K562 (cell line): ENCODE results near the gene KCNV2. TPM values are rescaled to one million over a fixed set of nuclear protein-coding genes. Genes with fewer than 3 reads are reported as not detected.

Experiments
- ATAC-seq: fragments of 200-7000 bp; cut with Tn5 transposase; 3 replicates; pipeline ENCODE4 v1.9.1; 2020; ENCODE audit warnings: moderate library complexity
- BruUV-seq: library from RNA; stranded (reverse); fragments of 400-500 nt; replicated peaks from 2 replicates; lab custom pipeline; 2021; lab: Mats Ljungman, UMichigan
- CTCF ChIA-PET: fragments of 300-600 bp; formaldehyde crosslinking; extraction: SDS; loops from one replicate; lab custom pipeline; 2021; ENCODE audit warnings: low intra/inter-chr PET ratio; lab: Yijun Ruan, JAX
- POLR2A ChIA-PET: fragments of 300-600, 350-650 bp; sonication (Branson Sonifier 250); formaldehyde crosslinking; extraction: SDS; loops from one replicate; lab custom pipeline; 2021; ENCODE audit warnings: antibody characterized with exemption, inconsistent platforms; lab: Yijun Ruan, JAX
- DNase-seq, 4 experiments: peaks; one replicate each; pipeline versions ENCODE4 v3.0.0 to v3.0.0-alpha.2; 2011 to 2018; ENCODE audit warnings: low spot score in 3 of 4, mixed read lengths in 3 of 4; ENCODE audit errors: extremely low read depth in 1 of 4
- FAIRE-seq: peaks from 2 replicates; lab custom pipeline; 2011; peaks lifted over from hg19 to GRCh38; lab: Jason Lieb, UNC
- H2AFZ ChIP-seq: 2 replicates; pipeline ENCODE4 v1.6.0; 2011; ENCODE audit warnings: low read depth, low read length, control low read depth, inconsistent platforms
- H3K27ac ChIP-seq: fragments of 200-600 bp; 3 replicates; pipeline ENCODE4 v1.8.0; 2011; ENCODE audit warnings: low read depth, mild to moderate bottlenecking, control low read depth, inconsistent platforms, low read length, moderate library complexity, mixed read lengths; ENCODE audit errors: extremely low read depth
- H3K27me3 ChIP-seq, 2 experiments: fragments of 300-600 bp in 1 of 2; 2 replicates in 1 of 2; 3 replicates in 1 of 2; pipeline versions ENCODE4 v1.6.0 to v1.8.0; 2011; ENCODE audit warnings: inconsistent platforms in 2 of 2, low read length in 2 of 2, mild to moderate bottlenecking in 1 of 2, mixed read lengths in 1 of 2, moderate library complexity in 1 of 2; ENCODE audit not compliant: control insufficient read depth in 2 of 2, insufficient read depth in 2 of 2
- H3K36me3 ChIP-seq: fragments of 300-600 bp; 3 replicates; pipeline ENCODE4 v1.8.0; 2011; ENCODE audit warnings: mild to moderate bottlenecking, low read length, inconsistent platforms; ENCODE audit not compliant: control insufficient read depth, insufficient read depth
- H3K4me1 ChIP-seq, 2 experiments: fragments of 200-600 bp in 1 of 2; replicated peaks in 1 of 2; 2 replicates in 1 of 2; 3 replicates in 1 of 2; pipeline versions ENCODE4 v1.5.1 to v1.8.0; 2011; ENCODE audit warnings: inconsistent platforms in 2 of 2, low read length in 2 of 2, mild to moderate bottlenecking in 1 of 2, mixed read lengths in 1 of 2, moderate library complexity in 1 of 2; ENCODE audit not compliant: control insufficient read depth in 2 of 2, insufficient read depth in 2 of 2
- H3K4me2 ChIP-seq: 2 replicates; pipeline ENCODE4 v1.6.1; 2011; ENCODE audit warnings: low read length, control low read depth, inconsistent platforms, mixed read lengths; ENCODE audit not compliant: insufficient read depth
- H3K4me3 ChIP-seq: fragments of 200-600 bp; sonication (generic), shearing (Covaris generic); 2 replicates; pipeline ENCODE4 v1.5.1; 2016; ENCODE audit warnings: control low read depth, inconsistent platforms
- H3K79me2 ChIP-seq: fragments of 200-600 bp; 3 replicates; pipeline ENCODE4 v1.8.0; 2011; ENCODE audit warnings: low read length, inconsistent platforms; ENCODE audit not compliant: control insufficient read depth, insufficient read depth
- H3K9ac ChIP-seq, 2 experiments: 2 replicates each; pipeline versions ENCODE4 v1.6.0 to v1.6.1; 2011; ENCODE audit warnings: low read depth in 2 of 2, low read length in 2 of 2, control low read depth in 1 of 2, inconsistent platforms in 1 of 2, mild to moderate bottlenecking in 1 of 2, mixed read lengths in 1 of 2; ENCODE audit not compliant: insufficient read depth in 1 of 2
- H3K9me1 ChIP-seq: one replicate; pipeline ENCODE4 v1.6.0; 2011; ENCODE audit warnings: inconsistent platforms, mild to moderate bottlenecking, low read length, moderate library complexity; ENCODE audit not compliant: control insufficient read depth, insufficient read depth
- H3K9me3 ChIP-seq: replicated peaks from 2 replicates; pipeline ENCODE4 v1.5.1; 2011; ENCODE audit warnings: low read depth, low read length, inconsistent platforms; ENCODE audit not compliant: control insufficient read depth, insufficient read depth
- H4K20me1 ChIP-seq: replicated peaks from 2 replicates; pipeline ENCODE4 v1.6.1; 2011; ENCODE audit warnings: low read length, inconsistent platforms, mixed read lengths; ENCODE audit not compliant: control insufficient read depth, insufficient read depth
- ARID3A ChIP-seq: IDR thresholded peaks from 2 replicates; pipeline ENCODE4 v1.6.1; 2012; ENCODE audit warnings: low read depth, low read length, improper control_type of control experiment, borderline replicate concordance
- ELF1 ChIP-seq: fragments of 200-800 bp; sonication (Bioruptor generic); IDR thresholded peaks from 2 replicates; pipeline ENCODE4 v1.6.1; 2016; ENCODE audit warnings: missing genetic modification characterization, missing compliant biosample characterization
- EWSR1 ChIP-seq: fragments of 450-650 bp; IDR thresholded peaks from 2 replicates; pipeline ENCODE4 v1.6.1; 2018; ENCODE audit warnings: borderline replicate concordance, mild to moderate bottlenecking, low read depth, moderate library complexity; ENCODE audit not compliant: partially characterized antibody
- GATAD2A ChIP-seq: fragments of 450-650 bp; IDR thresholded peaks from 2 replicates; pipeline ENCODE4 v1.6.1; 2017
- HDAC3 ChIP-seq: fragments of 450-650 bp; IDR thresholded peaks from 2 replicates; pipeline ENCODE4 v1.6.1; 2018; ENCODE audit warnings: borderline replicate concordance, mild to moderate bottlenecking, moderate library complexity; ENCODE audit not compliant: partially characterized antibody
- HOMEZ ChIP-seq: fragments of 250-450 bp; sonication (Bioruptor Pico); IDR thresholded peaks from 2 replicates; pipeline ENCODE4 v1.4.0; 2020; ENCODE audit warnings: mild to moderate bottlenecking, moderate library complexity
- IFI16 ChIP-seq: fragments of 250-450 bp; sonication (Bioruptor Pico); IDR thresholded peaks from 2 replicates; pipeline ENCODE4 v2.1.2; 2022; ENCODE audit warnings: mild to moderate bottlenecking, inconsistent platforms
- NFXL1 ChIP-seq: fragments of 450-650 bp; formaldehyde crosslinking; IDR thresholded peaks from 2 replicates; pipeline ENCODE4 v1.4.0; 2021; ENCODE audit warnings: mild to moderate bottlenecking
- PCBP1 ChIP-seq: fragments of 200-400 bp; formaldehyde crosslinking; IDR thresholded peaks from 2 replicates; pipeline ENCODE4 v1.6.1; 2018; ENCODE audit warnings: mild to moderate bottlenecking, low read depth, low read length; ENCODE audit not compliant: poor library complexity, severe bottlenecking
- RBM14 ChIP-seq: fragments of 200-400 bp; formaldehyde crosslinking; IDR thresholded peaks from 2 replicates; pipeline ENCODE4 v1.6.1; 2018; ENCODE audit warnings: low read depth, mild to moderate bottlenecking, low read length, moderate library complexity, borderline replicate concordance; ENCODE audit not compliant: insufficient read depth
- RBM25 ChIP-seq: fragments of 200-400 bp; formaldehyde crosslinking; IDR thresholded peaks from 2 replicates; pipeline ENCODE4 v1.6.1; 2018; ENCODE audit warnings: low read length, low read depth, moderate library complexity; ENCODE audit not compliant: severe bottlenecking
- SIN3B ChIP-seq: fragments of 450-650 bp; IDR thresholded peaks from 2 replicates; pipeline ENCODE4 v1.6.1; 2017; ENCODE audit warnings: low read depth, mild to moderate bottlenecking, moderate library complexity
- TAF9B ChIP-seq: fragments of 450-650 bp; IDR thresholded peaks from 2 replicates; pipeline ENCODE4 v1.6.1; 2018; ENCODE audit warnings: mild to moderate bottlenecking; ENCODE audit not compliant: partially characterized antibody
- ZC3H11A ChIP-seq: IDR thresholded peaks from 2 replicates; pipeline ENCODE4 v1.6.1; 2012; ENCODE audit warnings: low read depth, low read length, improper control_type of control experiment
- ZNF507 ChIP-seq: conservative IDR thresholded peaks from 2 replicates; pipeline ENCODE4 v1.6.1; 2017; ENCODE audit warnings: missing genetic modification characterization, missing compliant biosample characterization
- ZNF57 ChIP-seq: fragments of 450-650 bp; formaldehyde crosslinking; IDR thresholded peaks from 2 replicates; pipeline ENCODE4 v1.4.0; 2020; ENCODE audit warnings: mild to moderate bottlenecking, moderate library complexity
- ZZZ3 ChIP-seq: fragments of 450-650 bp; IDR thresholded peaks from 2 replicates; pipeline ENCODE4 v1.6.1; 2016; ENCODE audit warnings: antibody characterized with exemption, mild to moderate bottlenecking, moderate library complexity
- in situ Hi-C: fragments of 300-500 bp; cut with MboI; formaldehyde crosslinking; loops from 4 replicates; pipeline ENCODE4 v1.15.0; 2018; ENCODE audit warnings: inconsistent platforms, mixed read lengths
- intact Hi-C: fragments of 100-400 bp; cut with micrococcal nuclease; formaldehyde crosslinking; loops from 2 replicates; pipeline ENCODE4 v1.14.2; 2022
- polyA plus RNA-seq, 8 experiments: library from polyadenylated mRNA; depleted of rRNA in 4 of 8; stranded (reverse) in 5 of 8; unstranded in 3 of 8; fragments of >200 nt; fragmentation: Nextera tagmentation in 2 of 8; fragmentation: Illumina TruSeq in 1 of 8; extraction: Ambion mirVana in 2 of 8; extraction: Trizol in 1 of 8; gene quantifications; 2 replicates each; pipeline versions ENCODE4 v1.2.1 to v1.2.3, GENCODE V29; 2011 to 2014; ENCODE audit warnings: inconsistent platforms in 1 of 8, missing spikeins in 1 of 8
- total RNA-seq, 7 experiments: library from RNA; depleted of rRNA in 6 of 7; stranded (reverse); fragments of >200 nt in 6 of 7; fragmentation: Illumina TruSeq in 2 of 7; extraction: Trizol in 2 of 7; gene quantifications; 2 replicates each; pipeline versions ENCODE4 v1.2.1 to v1.2.3, GENCODE V29; 2011 to 2021; ENCODE audit warnings: low replicate concordance in 1 of 7
- TF ChIP-seq, protein P1 (sequence below): sonication (generic); formaldehyde crosslinking; IDR thresholded peaks from 2 replicates; pipeline ENCODE4 v1.8.0; 2022; ENCODE audit warnings: missing genetic modification reagents, mild to moderate bottlenecking, moderate library complexity, borderline replicate concordance

The KCNV2 gene
- total and polyA plus RNA-seq, 9 of the 15 experiments (the other 6 are each of a cell fraction or from before 2014, with no cell fraction given): 0.03 TPM; not detected in 8

DNA sequence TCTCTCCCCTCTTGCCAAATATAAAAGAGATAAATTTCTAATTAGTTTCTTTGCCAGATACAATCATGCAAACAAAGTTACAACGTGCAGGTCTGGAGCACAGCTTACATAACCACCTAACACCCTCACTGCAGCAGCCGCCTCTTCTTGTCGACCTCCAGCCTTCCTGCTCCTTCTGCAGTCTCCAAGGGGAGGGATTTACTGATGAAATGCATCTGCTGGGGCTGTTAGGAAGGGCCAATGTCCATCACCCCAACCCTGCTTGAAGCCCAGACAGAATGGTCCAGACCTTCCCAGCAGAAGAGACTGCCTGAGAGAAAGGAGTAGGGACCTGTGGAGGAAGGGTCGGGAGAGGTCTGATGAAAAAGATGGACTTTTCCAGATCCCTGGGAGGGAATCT lies 15.2 kb downstream of the KCNV2 start (continued):
- no peak for TF ChIP-seq EWSR1
- TF ChIP-seq, protein P1, sequence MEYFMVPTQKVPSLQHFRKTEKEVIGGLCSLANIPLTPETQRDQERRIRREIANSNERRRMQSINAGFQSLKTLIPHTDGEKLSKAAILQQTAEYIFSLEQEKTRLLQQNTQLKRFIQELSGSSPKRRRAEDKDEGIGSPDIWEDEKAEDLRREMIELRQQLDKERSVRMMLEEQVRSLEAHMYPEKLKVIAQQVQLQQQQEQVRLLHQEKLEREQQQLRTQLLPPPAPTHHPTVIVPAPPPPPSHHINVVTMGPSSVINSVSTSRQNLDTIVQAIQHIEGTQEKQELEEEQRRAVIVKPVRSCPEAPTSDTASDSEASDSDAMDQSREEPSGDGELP: no peak
- TF ChIP-seq HOMEZ: no peak
- TF ChIP-seq TAF9B: no peak
- no peak for TF ChIP-seq IFI16 (CRISPR knock-in tag)
- TF ChIP-seq GATAD2A: no peak
- no peak for TF ChIP-seq ZNF507 (tag)
- TF ChIP-seq ZC3H11A: no peak
- no peak for TF ChIP-seq HDAC3
- TF ChIP-seq ZNF57: no peak
- TF ChIP-seq PCBP1: no peak

GRCh38 chr9:2740616-2741015 lies 23.3 kb downstream of the KCNV2 start:
- Histone ChIP-seq H3K9ac (no peak overlapping the region), H3K79me2 (no peaks in the 10 kb centered on the region), H4K20me1 (no peaks in the 10 kb centered on the region), H3K4me1 (no peaks in the 10 kb centered on the region; a peak in 3 of 5 replicates), H3K9me3 (no peaks in the 10 kb centered on the region), H3K27ac (no peak overlapping the region), H3K36me3 (peaks cover 3% of the 10 kb centered on the region; the same call in 1 of the 3 replicates), H3K4me2 (no peak overlapping the region), H2AFZ (no peak overlapping the region), H3K27me3 (no peaks in the 10 kb centered on the region), H3K9me1 (no peaks in the 10 kb centered on the region), H3K4me3 (no peak overlapping the region)
- intact Hi-C loops (no loop called here), in situ Hi-C loops (no loop called here)
- TF ChIP-seq NFXL1 (CRISPR knock-in tag) (no peak), SIN3B (no peak), ELF1 (tag) (no peak), RBM14 (no peak), ZZZ3 (no peak), ARID3A (no peak), RBM25 (peak; percentile 24)
- FAIRE-seq: no peak
- ATAC-seq: no peak
- CTCF ChIA-PET: no interaction called here
- no TSS peak for BruUV-seq
- POLR2A ChIA-PET: no interaction called here
- no peak for DNase-seq
